Endodermal cell (in vitro differentiated cells): Measurements from ENCODE around the gene TRIP12. TPM values are rescaled to one million over a fixed set of nuclear protein-coding genes. Genes with fewer than 3 reads are reported as not detected.

ENCODE experiments used
- DNase-seq: peaks from one replicate; pipeline ENCODE4 v3.0.0-alpha.2; 2017
- H3K27ac ChIP-seq: 2 replicates; pipeline ENCODE4 v1.5.1; 2013; ENCODE audit warnings: mild to moderate bottlenecking, low read depth, low read length, moderate library complexity
- H3K27me3 ChIP-seq: 2 replicates; pipeline ENCODE4 v1.6.1; 2013; ENCODE audit warnings: mild to moderate bottlenecking, low read length, moderate library complexity; ENCODE audit not compliant: insufficient read depth, control insufficient read depth, poor library complexity, severe bottlenecking
- H3K36me3 ChIP-seq: 2 replicates; pipeline ENCODE4 v1.7.0; 2013; ENCODE audit warnings: mild to moderate bottlenecking, low read length, moderate library complexity; ENCODE audit not compliant: control insufficient read depth, insufficient read depth
- H3K4me1 ChIP-seq: one replicate; pipeline ENCODE4 v1.7.0; 2013; ENCODE audit warnings: low read length; ENCODE audit not compliant: control insufficient read depth, insufficient read depth
- H3K4me3 ChIP-seq: 2 replicates; pipeline ENCODE4 v1.5.1; 2013; ENCODE audit warnings: mild to moderate bottlenecking, low read length, moderate library complexity
- H3K9ac ChIP-seq: 2 replicates; pipeline ENCODE4 v1.6.1; 2013; ENCODE audit warnings: mild to moderate bottlenecking, low read length, moderate library complexity; ENCODE audit not compliant: poor library complexity, severe bottlenecking; ENCODE audit errors: extremely low read depth
- H3K9me3 ChIP-seq: 2 replicates; pipeline ENCODE4 v1.6.1; 2013; ENCODE audit warnings: mild to moderate bottlenecking, low read length, moderate library complexity; ENCODE audit not compliant: control insufficient read depth
- H3K27ac Mint-ChIP-seq: 2 replicates; pipeline ENCODE4 v1.8.0; 2020; ENCODE audit warnings: mixed read lengths
- H3K27me3 Mint-ChIP-seq: 2 replicates; pipeline ENCODE4 v1.8.0; 2021; ENCODE audit warnings: mild to moderate bottlenecking, mixed read lengths; ENCODE audit not compliant: insufficient read depth
- H3K36me3 Mint-ChIP-seq: 2 replicates; pipeline ENCODE4 v1.8.0; 2020; ENCODE audit warnings: low read depth, mixed read lengths
- H3K4me1 Mint-ChIP-seq: 2 replicates; pipeline ENCODE4 v1.8.0; 2020; ENCODE audit warnings: mixed read lengths
- H3K4me3 Mint-ChIP-seq: 2 replicates; pipeline ENCODE4 v1.8.0; 2020; ENCODE audit warnings: mild to moderate bottlenecking, moderate library complexity, mixed read lengths
- H3K9me3 Mint-ChIP-seq: 2 replicates; pipeline ENCODE4 v1.8.0; 2020; ENCODE audit warnings: mild to moderate bottlenecking, mixed read lengths
- WGBS, 2 experiments: methylation state at CpG; one replicate each; pipeline versions ENCODE4 v1.1.5 to v1.1.7; 2013; ENCODE audit warnings: missing lambda C conversion rate in 2 of 2, mixed read lengths in 1 of 2; ENCODE audit not compliant: insufficient coverage in 1 of 2, insufficient read length in 1 of 2; 5-methylcytosine and 5-hydroxymethylcytosine counted together
- total RNA-seq, 2 donors: library from RNA; stranded (reverse); fragmentation: NEBNext Ultra II Directional in 1 of 2; extraction: Animal tissue kit (Norgen Biotek cat#: 25700) in 1 of 2; gene quantifications; 2 replicates in 1 of 2; 3 replicates in 1 of 2; pipeline ENCODE4 v1.2.1, GENCODE V29; 2021
- TF ChIP-seq, protein P1 (sequence below): fragments of 200-600 bp; sonication (generic); conservative IDR thresholded peaks from 2 replicates; pipeline ENCODE4 v1.5.0; 2021; ENCODE audit warnings: antibody characterized with exemption, mild to moderate bottlenecking

TRIP12 gene
- total RNA-seq, 2 donors from 2014 or later = 177 to 229 TPM

GRCh38 chr2:229818230-229818629 is 103.6 kb downstream of the TRIP12 start:
- no peak overlapping the region for H3K4me3 ChIP-seq
- DNase-seq = no peak
- no peaks in the 10 kb centered on the region for H3K9me3 ChIP-seq
- H3K9ac ChIP-seq = no peak overlapping the region
- 88% methylated on average over 3 of the region's 3 CpGs; no CpG with 5 or more reads in 1 of the 2 experiments for WGBS, 2 experiments
- H3K36me3 Mint-ChIP-seq = peaks cover 44% of the 10 kb centered on the region
- no peaks in the 10 kb centered on the region for H3K27me3 Mint-ChIP-seq
- no peak overlapping the region for H3K27ac ChIP-seq
- TF ChIP-seq, protein P1, sequence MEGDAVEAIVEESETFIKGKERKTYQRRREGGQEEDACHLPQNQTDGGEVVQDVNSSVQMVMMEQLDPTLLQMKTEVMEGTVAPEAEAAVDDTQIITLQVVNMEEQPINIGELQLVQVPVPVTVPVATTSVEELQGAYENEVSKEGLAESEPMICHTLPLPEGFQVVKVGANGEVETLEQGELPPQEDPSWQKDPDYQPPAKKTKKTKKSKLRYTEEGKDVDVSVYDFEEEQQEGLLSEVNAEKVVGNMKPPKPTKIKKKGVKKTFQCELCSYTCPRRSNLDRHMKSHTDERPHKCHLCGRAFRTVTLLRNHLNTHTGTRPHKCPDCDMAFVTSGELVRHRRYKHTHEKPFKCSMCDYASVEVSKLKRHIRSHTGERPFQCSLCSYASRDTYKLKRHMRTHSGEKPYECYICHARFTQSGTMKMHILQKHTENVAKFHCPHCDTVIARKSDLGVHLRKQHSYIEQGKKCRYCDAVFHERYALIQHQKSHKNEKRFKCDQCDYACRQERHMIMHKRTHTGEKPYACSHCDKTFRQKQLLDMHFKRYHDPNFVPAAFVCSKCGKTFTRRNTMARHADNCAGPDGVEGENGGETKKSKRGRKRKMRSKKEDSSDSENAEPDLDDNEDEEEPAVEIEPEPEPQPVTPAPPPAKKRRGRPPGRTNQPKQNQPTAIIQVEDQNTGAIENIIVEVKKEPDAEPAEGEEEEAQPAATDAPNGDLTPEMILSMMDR = no peak
- peaks cover 85% of the 10 kb centered on the region for H3K36me3 ChIP-seq
- H3K4me1 ChIP-seq = no peaks in the 10 kb centered on the region
- H3K27me3 ChIP-seq = no peaks in the 10 kb centered on the region
- H3K9me3 Mint-ChIP-seq = no peaks in the 10 kb centered on the region
- peaks cover 11% of the 10 kb centered on the region for H3K4me1 Mint-ChIP-seq
- no peak overlapping the region for H3K4me3 Mint-ChIP-seq
- no peak overlapping the region for H3K27ac Mint-ChIP-seq

- TF ChIP-seq, protein P1 = no peak
- Histone ChIP-seq H3K4me3 (no peak overlapping the region), H3K27me3 (no peaks in the 10 kb centered on the region), H3K9me3 (no peaks in the 10 kb centered on the region), H3K27ac (no peak overlapping the region), H3K36me3 (peaks cover 79% of the 10 kb centered on the region), H3K4me1 (no peaks in the 10 kb centered on the region), H3K9ac (no peak overlapping the region)
- H3K4me1 Mint-ChIP-seq = peaks cover 3% of the 10 kb centered on the region
- H3K27me3 Mint-ChIP-seq = no peaks in the 10 kb centered on the region
- DNase-seq = no peak
- no peaks in the 10 kb centered on the region for H3K9me3 Mint-ChIP-seq
- H3K36me3 Mint-ChIP-seq = peaks cover 37% of the 10 kb centered on the region
- no peak overlapping the region for H3K4me3 Mint-ChIP-seq
- 94 to 100% methylated on average over 1 of the region's 1 CpG for WGBS, 2 experiments
- H3K27ac Mint-ChIP-seq = no peak overlapping the region
These were observed 106.0 kb downstream of the TRIP12 start for GRCh38 chr2:229815858-229816257.

GRCh38 chr2:229815342-229815741 is 106.5 kb downstream of the TRIP12 start:
- no peak overlapping the region for H3K4me3 Mint-ChIP-seq
- Histone ChIP-seq H3K4me1 (no peaks in the 10 kb centered on the region), H3K9ac (no peak overlapping the region), H3K27me3 (no peaks in the 10 kb centered on the region), H3K36me3 (peaks cover 83% of the 10 kb centered on the region), H3K9me3 (no peaks in the 10 kb centered on the region), H3K27ac (no peak overlapping the region), H3K4me3 (no peak overlapping the region)
- H3K27me3 Mint-ChIP-seq = no peaks in the 10 kb centered on the region
- WGBS, 2 experiments = 90 to 95% methylated on average over 3 to 4 of the region's 4 CpGs
- no peak overlapping the region for H3K27ac Mint-ChIP-seq
- no peak for DNase-seq
- peaks cover 37% of the 10 kb centered on the region for H3K36me3 Mint-ChIP-seq
- peaks cover 3% of the 10 kb centered on the region for H3K4me1 Mint-ChIP-seq
- TF ChIP-seq, protein P1 = no peak
- H3K9me3 Mint-ChIP-seq = no peaks in the 10 kb centered on the region
